Osteoblast (primary cell): ENCODE results near the gene CTSL. TPM values are rescaled to one million over a fixed set of nuclear protein-coding genes. Genes with fewer than 3 reads are reported as not detected.
A peak's percentile ranks its signal among the peaks of the same experiment; 100 is the strongest.

Source experiments
- DNase-seq: peaks from one replicate; pipeline ENCODE4 v3.0.0; 2011; ENCODE audit warnings: low spot score, mixed read lengths; ENCODE audit not compliant: insufficient read length; ENCODE audit errors: missing footprints
- H2AFZ ChIP-seq: 2 replicates; pipeline ENCODE4 v1.6.0; 2011; ENCODE audit warnings: mild to moderate bottlenecking, low read length
- H3K27ac ChIP-seq: 2 replicates; pipeline ENCODE4 v1.5.1; 2011; ENCODE audit warnings: mild to moderate bottlenecking, low read depth, low read length, moderate library complexity
- H3K27me3 ChIP-seq: 2 replicates; pipeline ENCODE4 v1.6.0; 2012; ENCODE audit warnings: mild to moderate bottlenecking, control low read depth, inconsistent platforms, low read length, moderate library complexity; ENCODE audit not compliant: insufficient read depth
- H3K36me3 ChIP-seq: 2 replicates; pipeline ENCODE4 v1.5.1; 2011; ENCODE audit warnings: mild to moderate bottlenecking, low read length, control low read depth, moderate library complexity; ENCODE audit not compliant: insufficient read depth
- H3K4me1 ChIP-seq: 2 replicates; pipeline ENCODE4 v1.5.1; 2011; ENCODE audit warnings: mild to moderate bottlenecking, low read length, control low read depth, moderate library complexity; ENCODE audit not compliant: insufficient read depth
- H3K4me2 ChIP-seq: 2 replicates; pipeline ENCODE4 v1.6.0; 2011; ENCODE audit warnings: mild to moderate bottlenecking, low read length; ENCODE audit not compliant: insufficient read depth
- H3K4me3 ChIP-seq: fragments of 200-600 bp; sonication (generic); 3 replicates; pipeline ENCODE4 v1.5.1; 2012; ENCODE audit warnings: mild to moderate bottlenecking, low read length, inconsistent platforms; ENCODE audit not compliant: insufficient read depth
- H3K79me2 ChIP-seq: 2 replicates; pipeline ENCODE4 v1.6.0; 2012; ENCODE audit warnings: mild to moderate bottlenecking, low read length, control low read depth, inconsistent platforms; ENCODE audit not compliant: insufficient read depth
- H3K9me3 ChIP-seq: 2 replicates; pipeline ENCODE4 v1.5.1; 2011; ENCODE audit warnings: low read depth, low read length, control low read depth
- H4K20me1 ChIP-seq: 2 replicates; pipeline ENCODE4 v1.6.0; 2012; ENCODE audit warnings: mild to moderate bottlenecking, low read length, control low read depth; ENCODE audit not compliant: insufficient read depth
- CTCF ChIP-seq: IDR thresholded peaks from 2 replicates; pipeline ENCODE4 v1.5.1; 2011; ENCODE audit warnings: mild to moderate bottlenecking, low read depth, low read length, moderate library complexity; ENCODE audit errors: extremely low read depth
- total RNA-seq: library from RNA; depleted of rRNA; stranded (reverse); fragments of >200 nt; gene quantifications from 2 replicates; pipeline ENCODE4 v1.2.3, GENCODE V29; 2012

CTSL gene
- total RNA-seq, 1 donor: 384 TPM

GRCh38 chr9:87765521-87765920 is 39.6 kb downstream of the CTSL start:
- no peaks in the 10 kb centered on the region for H4K20me1 ChIP-seq
- H3K4me3 ChIP-seq: no peak overlapping the region
- no peaks in the 10 kb centered on the region for H3K36me3 ChIP-seq
- peaks cover 16% of the 10 kb centered on the region for H3K27me3 ChIP-seq
- no peak for TF ChIP-seq CTCF
- no peak overlapping the region for H2AFZ ChIP-seq
- no peak overlapping the region for H3K4me2 ChIP-seq
- no peak overlapping the region for H3K27ac ChIP-seq
- no peaks in the 10 kb centered on the region for H3K79me2 ChIP-seq
- no peak for DNase-seq
- H3K9me3 ChIP-seq: no peaks in the 10 kb centered on the region
- no peaks in the 10 kb centered on the region for H3K4me1 ChIP-seq

- H3K4me1 ChIP-seq: no peaks in the 10 kb centered on the region
- H4K20me1 ChIP-seq: no peaks in the 10 kb centered on the region
- no peaks in the 10 kb centered on the region for H3K79me2 ChIP-seq
- H3K4me3 ChIP-seq: no peak overlapping the region
- no peaks in the 10 kb centered on the region for H3K36me3 ChIP-seq
- no peak overlapping the region for H3K4me2 ChIP-seq
- no peak for TF ChIP-seq CTCF
- no peaks in the 10 kb centered on the region for H3K9me3 ChIP-seq
- no peak for DNase-seq
- no peak overlapping the region for H3K27ac ChIP-seq
- no peak overlapping the region for H2AFZ ChIP-seq
- H3K27me3 ChIP-seq: peaks cover 14% of the 10 kb centered on the region
Observed at GRCh38 chr9:87766697-87767096, 40.8 kb downstream of the CTSL start.

- H3K4me2 ChIP-seq: peak overlapping the region; percentile 45
- H3K27me3 ChIP-seq: peaks cover 16% of the 10 kb centered on the region
- no peak for TF ChIP-seq CTCF
- DNase-seq: no peak
- H3K79me2 ChIP-seq: no peaks in the 10 kb centered on the region
- H3K9me3 ChIP-seq: no peaks in the 10 kb centered on the region
- peak overlapping the region; percentile 51 for H3K4me3 ChIP-seq
- H3K4me1 ChIP-seq: no peaks in the 10 kb centered on the region
- no peak overlapping the region for H3K27ac ChIP-seq
- no peak overlapping the region for H2AFZ ChIP-seq
- no peaks in the 10 kb centered on the region for H4K20me1 ChIP-seq
- H3K36me3 ChIP-seq: no peaks in the 10 kb centered on the region
Observed at GRCh38 chr9:87770616-87771315, 44.8 kb downstream of the CTSL start.

GRCh38 chr9:87771316-87772006 is 45.5 kb downstream of the CTSL start:
- Histone ChIP-seq H3K36me3 (no peaks in the 10 kb centered on the region), H4K20me1 (no peaks in the 10 kb centered on the region), H3K4me3 (peak overlapping the region; percentile 51), H3K9me3 (no peaks in the 10 kb centered on the region), H3K4me2 (peak overlapping the region; percentile 45), H3K27me3 (peaks cover 16% of the 10 kb centered on the region), H2AFZ (no peak overlapping the region), H3K79me2 (no peaks in the 10 kb centered on the region), H3K27ac (no peak overlapping the region), H3K4me1 (no peaks in the 10 kb centered on the region)
- DNase-seq: no peak
- no peak for TF ChIP-seq CTCF
